ENCODE measurements around the gene FAM13A. TPM values are rescaled to one million over a fixed set of nuclear protein-coding genes. Genes with fewer than 3 reads are reported as not detected.

The FAM13A gene
- total and polyA plus RNA-seq, 2 of the 13 experiments (the other 11 are each of a cell fraction or from before 2014, with no cell fraction given), result 1.2 to 36.2 TPM

- no peak for TF ChIP-seq HBP1 (CRISPR knock-in tag; IDR thresholded peaks at IDR 0.05; ENCODE audit: low read depth)
- no peak for TF ChIP-seq ZNF768 (CRISPR knock-in tag; IDR thresholded peaks at IDR 0.05)
- TF ChIP-seq MATR3 (CRISPR knock-in tag; IDR thresholded peaks at IDR 0.05), result no peak
- no peak for TF ChIP-seq ZNF253 (CRISPR knock-in tag; IDR thresholded peaks at IDR 0.05; ENCODE audit: borderline replicate concordance)
- TF ChIP-seq MAF1 (CRISPR knock-in tag; IDR thresholded peaks at IDR 0.05; ENCODE audit: borderline replicate concordance), result no peak
- TF ChIP-seq SOX5 (CRISPR knock-in tag; IDR thresholded peaks at IDR 0.05; ENCODE audit: borderline replicate concordance), result no peak
- TF ChIP-seq SRF (IDR thresholded peaks at IDR 0.05; ENCODE audit: low read depth, low read length), result no peak
Measured at GRCh38 chr4:88831031-88831430, 226.0 kb downstream of the FAM13A start (continued).

- in situ Hi-C loops (cut with HindIII; ENCODE audit: extremely low pct_ligation_motif_present, low pct_unique_long_range_greater_than_20kb), result no loop called here
- Histone ChIP-seq H3K27ac (ENCODE audit: extremely low read length, insufficient read depth, low read length) (no peak overlapping the region), H3K79me2 (ENCODE audit: insufficient read depth, low read length) (no peaks in the 10 kb centered on the region), H3K4me1 (ENCODE audit: insufficient read depth, low read length) (peaks cover 18% of the 10 kb centered on the region; the same call in 1 of the 2 replicates), H3K4me2 (ENCODE audit: low read depth, low read length) (no peak overlapping the region), H3K9me3 (ENCODE audit: low read length) (no peaks in the 10 kb centered on the region), H3K27me3 (ENCODE audit: control insufficient read depth in 1 of 2, insufficient read depth in 2 of 2, low read length in 2 of 2) (no peaks in the 10 kb centered on the region; a peak in 1 of 5 replicates), H2AFZ (ENCODE audit: low read length) (no peak overlapping the region), H4K20me1 (ENCODE audit: insufficient read depth, low read length) (no peaks in the 10 kb centered on the region), H3K9ac (ENCODE audit: insufficient read depth, low read depth, low read length) (no peak overlapping the region), H3K36me3 (replicated peaks in 1 of 2; ENCODE audit: control insufficient read depth in 1 of 2, insufficient read depth in 2 of 2, low read length in 2 of 2) (no peaks in the 10 kb centered on the region), H3K4me3 (replicated peaks in 1 of 3; ENCODE audit: insufficient read depth in 1 of 3, low read depth in 2 of 3, low read length in 3 of 3) (no peak overlapping the region)
- FAIRE-seq (no peak), ATAC-seq (no peak), DNase-seq (ENCODE audit: low spot score) (no peak)
- WGBS (ENCODE audit: low lambda C conversion rate), result 32% methylated on average over 2 of the region's 2 CpGs
- TF ChIP-seq ZNF883 (CRISPR knock-in tag; IDR thresholded peaks at IDR 0.05; ENCODE audit: not compliant biosample characterization) (no peak), NFE2L2 (IDR thresholded peaks at IDR 0.05; ENCODE audit: low read length) (no peak), ZSCAN20 (CRISPR knock-in tag; IDR thresholded peaks at IDR 0.05; ENCODE audit: borderline replicate concordance) (no peak), NFE2 (CRISPR knock-in tag; IDR thresholded peaks at IDR 0.05) (no peak), ZNF550 (CRISPR knock-in tag; IDR thresholded peaks at IDR 0.05; ENCODE audit: borderline replicate concordance) (no peak), MXD3 (CRISPR knock-in tag; IDR thresholded peaks at IDR 0.05) (no peak), DR1 (CRISPR knock-in tag; IDR thresholded peaks at IDR 0.05) (no peak), ELF4 (CRISPR knock-in tag; IDR thresholded peaks at IDR 0.05; ENCODE audit: borderline replicate concordance) (no peak), ATF1 (CRISPR knock-in tag; IDR thresholded peaks at IDR 0.05) (no peak), HNF1A (IDR thresholded peaks at IDR 0.05; ENCODE audit: low read depth) (no peak), HNF1A (CRISPR knock-in tag; IDR thresholded peaks at IDR 0.05; ENCODE audit: borderline replicate concordance) (no peak)
- POLR2A ChIA-PET, result no interaction called here
- no TSS peak for BruUV-seq (replicated peaks)
- CTCF ChIA-PET (ENCODE audit: low intra/inter-chr PET ratio, low total read pairs), result no interaction called here
- intact Hi-C loops (cut with micrococcal nuclease; ENCODE audit: unreplicated experiment), result no loop called here
Measured at GRCh38 chr4:88830598-88830997, 226.4 kb downstream of the FAM13A start.
